Effector CD4-positive, alpha-beta T cell (primary cell): ENCODE results near the gene PRR12.

Experiments
- DNase-seq: peaks from one replicate; pipeline ENCODE4 v3.0.0-alpha.2; 2020

The PRR12 gene

GRCh38 chr19:49669516-49669915 lies 78.5 kb downstream of the PRR12 start:
- no peak for DNase-seq

GRCh38 chr19:49672131-49672919 lies 81.3 kb downstream of the PRR12 start:
- DNase-seq: peak; percentile 71
